GM23338 (cell line): ENCODE results near the gene RSU1. TPM values are rescaled to one million over a fixed set of nuclear protein-coding genes. Genes with fewer than 3 reads are reported as not detected.

Source experiments
- ATAC-seq: fragments of 200-7000 bp; cut with Tn5 transposase; 3 replicates; pipeline ENCODE4 v1.9.1; 2020
- DNase-seq: peaks from one replicate; pipeline ENCODE4 v3.0.0-alpha.2; 2015; ENCODE audit warnings: low spot score
- H2AFZ ChIP-seq: fragments of 200-600 bp; sonication (generic); 2 replicates; pipeline ENCODE4 v1.8.0; 2016; ENCODE audit warnings: antibody characterized with exemption, mild to moderate bottlenecking, moderate library complexity
- H3F3A ChIP-seq: fragments of 200-600 bp; sonication (generic); replicated peaks from 2 replicates; pipeline ENCODE4 v1.8.0; 2017; ENCODE audit warnings: antibody characterized with exemption, mixed run types, low read depth
- H3K27ac ChIP-seq: fragments of 200-600 bp; sonication (generic); 2 replicates; pipeline ENCODE4 v1.6.1; 2016; ENCODE audit warnings: low read depth
- H3K27me3 ChIP-seq: fragments of 200-600 bp; sonication (generic); 2 replicates; pipeline ENCODE4 v1.8.0; 2016; ENCODE audit warnings: mild to moderate bottlenecking, mixed run types, moderate library complexity; ENCODE audit not compliant: insufficient read depth
- H3K36me3 ChIP-seq: fragments of 200-600 bp; sonication (generic); 2 replicates; pipeline ENCODE4 v1.8.0; 2016; ENCODE audit warnings: mild to moderate bottlenecking; ENCODE audit not compliant: insufficient read depth
- H3K4me1 ChIP-seq: fragments of 200-600 bp; sonication (generic); 2 replicates; pipeline ENCODE4 v1.8.0; 2016; ENCODE audit warnings: mild to moderate bottlenecking, moderate library complexity; ENCODE audit not compliant: insufficient read depth
- H3K4me2 ChIP-seq: fragments of 200-600 bp; sonication (generic); 2 replicates; pipeline ENCODE4 v1.7.1; 2017; ENCODE audit warnings: mixed run types
- H3K4me3 ChIP-seq: fragments of 200-600 bp; sonication (generic); 2 replicates; pipeline ENCODE4 v1.6.1; 2016; ENCODE audit warnings: mixed run types
- H3K79me2 ChIP-seq: fragments of 200-600 bp; sonication (generic); replicated peaks from 2 replicates; pipeline ENCODE4 v1.8.0; 2017; ENCODE audit warnings: mild to moderate bottlenecking; ENCODE audit not compliant: insufficient read depth
- H3K9me2 ChIP-seq: fragments of 200-600 bp; sonication (generic); 2 replicates; pipeline ENCODE4 v1.8.0; 2017; ENCODE audit not compliant: insufficient read depth
- H4K20me1 ChIP-seq: fragments of 200-600 bp; sonication (generic); replicated peaks from 2 replicates; pipeline ENCODE4 v1.8.0; 2017; ENCODE audit warnings: mild to moderate bottlenecking; ENCODE audit not compliant: insufficient read depth
- H3K27ac Mint-ChIP-seq: 2 replicates; pipeline ENCODE4 v1.8.0; 2020; ENCODE audit warnings: inconsistent platforms, mild to moderate bottlenecking, moderate library complexity, mixed read lengths
- H3K27me3 Mint-ChIP-seq: 3 replicates; pipeline ENCODE4 v1.8.0; 2022; ENCODE audit warnings: low read depth, mild to moderate bottlenecking, moderate library complexity, mixed read lengths, inconsistent platforms; ENCODE audit not compliant: insufficient read depth, poor library complexity
- H3K36me3 Mint-ChIP-seq: 3 replicates; pipeline ENCODE4 v1.8.0; 2021; ENCODE audit warnings: low read depth, mild to moderate bottlenecking, inconsistent platforms, moderate library complexity, mixed read lengths
- H3K4me1 Mint-ChIP-seq: 3 replicates; pipeline ENCODE4 v1.8.0; 2020; ENCODE audit warnings: mild to moderate bottlenecking, inconsistent platforms, mixed read lengths
- H3K4me3 Mint-ChIP-seq: 3 replicates; pipeline ENCODE4 v1.8.0; 2021; ENCODE audit warnings: moderate library complexity, mild to moderate bottlenecking, inconsistent platforms, mixed read lengths
- H3K9me3 Mint-ChIP-seq: 3 replicates; pipeline ENCODE4 v1.8.0; 2020; ENCODE audit warnings: moderate library complexity, mild to moderate bottlenecking, inconsistent platforms, mixed read lengths
- CTCF ChIP-seq, 2 experiments: fragments of 200-600 bp in 1 of 2; sonication (generic) in 1 of 2; conservative IDR thresholded peaks; 2 replicates each; pipeline versions ENCODE4 v1.5.1 to v1.6.1; 2016 to 2017; ENCODE audit warnings: antibody characterized with exemption in 2 of 2, low read depth in 2 of 2, mild to moderate bottlenecking in 2 of 2, moderate library complexity in 1 of 2
- ETS1 ChIP-seq: IDR thresholded peaks from 2 replicates; pipeline ENCODE4 v1.6.1; 2016; ENCODE audit warnings: antibody characterized with exemption
- EZH2phosphoT487 ChIP-seq: fragments of 200-600 bp; sonication (generic); IDR thresholded peaks from one replicate; pipeline ENCODE4 v1.8.1; 2018; ENCODE audit warnings: antibody characterized with exemption; ENCODE audit not compliant: unreplicated experiment
- NANOG ChIP-seq: IDR thresholded peaks from 2 replicates; pipeline ENCODE4 v1.6.1; 2016; ENCODE audit warnings: antibody characterized with exemption, borderline replicate concordance
- REST ChIP-seq: IDR thresholded peaks from one replicate; pipeline ENCODE4 v1.6.1; 2018; ENCODE audit warnings: antibody characterized with exemption; ENCODE audit not compliant: unreplicated experiment
- STAT1 ChIP-seq: IDR thresholded peaks from one replicate; pipeline ENCODE4 v1.6.1; 2016; ENCODE audit warnings: antibody characterized with exemption; ENCODE audit not compliant: unreplicated experiment
- ZNF114 ChIP-seq: fragments of 250-450 bp; sonication (Bioruptor Pico); IDR thresholded peaks from 2 replicates; pipeline ENCODE4 v1.5.0; 2020; ENCODE audit warnings: mild to moderate bottlenecking, moderate library complexity
- ZNF331 ChIP-seq: fragments of 250-450 bp; sonication (Bioruptor Pico); IDR thresholded peaks from 2 replicates; pipeline ENCODE4 v1.5.0; 2020; ENCODE audit warnings: low read depth, mild to moderate bottlenecking, moderate library complexity
- polyA plus RNA-seq: library from polyadenylated mRNA; unstranded; fragments of >200 nt; fragmentation: Nextera tagmentation; extraction: Ambion mirVana; gene quantifications from 2 replicates; pipeline ENCODE4 v1.2.1, GENCODE V29; 2016
- total RNA-seq: library from RNA; depleted of rRNA; stranded (reverse); fragments of >200 nt; shearing (Covaris generic); gene quantifications from 2 replicates; pipeline ENCODE4 v1.2.3, GENCODE V29; 2014

The RSU1 gene
- total and polyA plus RNA-seq, 2 experiments from 2014 or later = 62.7 to 96.2 TPM

- no peak for DNase-seq
- Histone ChIP-seq H2AFZ (peak overlapping the region; percentile 52; the same call in 1 of the 2 replicates), H3K36me3 (no peaks in the 10 kb centered on the region), H3K27ac (no peak overlapping the region), H3K9me2 (no peaks in the 10 kb centered on the region), H4K20me1 (no peaks in the 10 kb centered on the region), H3K4me3 (no peak overlapping the region), H3K79me2 (no peaks in the 10 kb centered on the region), H3K4me1 (no peaks in the 10 kb centered on the region), H3F3A (no peaks in the 10 kb centered on the region), H3K4me2 (no peak overlapping the region), H3K27me3 (no peaks in the 10 kb centered on the region)
- no peaks in the 10 kb centered on the region for H3K36me3 Mint-ChIP-seq
- ATAC-seq = no peak
- H3K27me3 Mint-ChIP-seq = peaks cover 2% of the 10 kb centered on the region
- no peak overlapping the region for H3K4me3 Mint-ChIP-seq
- TF ChIP-seq ETS1 (no peak), EZH2phosphoT487 (no peak), STAT1 (no peak), ZNF114 (CRISPR knock-in tag) (no peak), NANOG (no peak), CTCF (conservative IDR thresholded peaks at IDR 0.05; ENCODE audit: low read depth in 2 of 2) (no peak), REST (no peak)
- no peaks in the 10 kb centered on the region for H3K4me1 Mint-ChIP-seq
- H3K27ac Mint-ChIP-seq = no peak overlapping the region
- 0 out of 3 replicates have a peak, but pooled peaks cover 4% of the 10 kb centered on the region for H3K9me3 Mint-ChIP-seq
These were observed 257.9 kb downstream of the RSU1 start for GRCh38 chr10:16559236-16559773.

GRCh38 chr10:16547973-16548372 lies 269.3 kb downstream of the RSU1 start:
- no peak for DNase-seq
- no peaks in the 10 kb centered on the region for H3K27me3 ChIP-seq
- Mint-ChIP-seq H3K9me3 (no peaks in the 10 kb centered on the region; the same call in 2 of the 3 replicates), H3K36me3 (no peaks in the 10 kb centered on the region), H3K27me3 (no peaks in the 10 kb centered on the region), H3K4me3 (no peak overlapping the region), H3K27ac (no peak overlapping the region), H3K4me1 (peaks cover 2% of the 10 kb centered on the region; the same call in 2 of the 3 replicates)
- no peak overlapping the region for H2AFZ ChIP-seq
- H3K4me3 ChIP-seq = no peak overlapping the region
- H3K27ac ChIP-seq = no peak overlapping the region
- H3K36me3 ChIP-seq = no peaks in the 10 kb centered on the region
- H3K9me2 ChIP-seq = no peaks in the 10 kb centered on the region
- no peaks in the 10 kb centered on the region for H3K79me2 ChIP-seq
- no peaks in the 10 kb centered on the region for H3K4me1 ChIP-seq
- no peak for ATAC-seq
- no peaks in the 10 kb centered on the region for H4K20me1 ChIP-seq
- no peak overlapping the region for H3K4me2 ChIP-seq
- H3F3A ChIP-seq = no peaks in the 10 kb centered on the region
- TF ChIP-seq ZNF331 (CRISPR knock-in tag) = no peak
- TF ChIP-seq CTCF (conservative IDR thresholded peaks at IDR 0.05; ENCODE audit: low read depth in 2 of 2) = no peak
